ENCODE measurements around the gene ADGRL2. TPM values are rescaled to one million over a fixed set of nuclear protein-coding genes. Genes with fewer than 3 reads are reported as not detected.
A peak's percentile ranks its signal among the peaks of the same experiment; 100 is the strongest.

ADGRL2 gene
- total and polyA plus RNA-seq, 2 experiments from 2014 or later: 38.2 to 90.3 TPM

GRCh38 chr1:81874940-81875339 is 74.2 kb downstream of the ADGRL2 start:
- ATAC-seq: no peak
- Histone ChIP-seq H2AFZ (no peak overlapping the region), H3K4me1 (ENCODE audit: insufficient read depth) (peaks cover 41% of the 10 kb centered on the region), H3K27ac (ENCODE audit: low read depth) (no peak overlapping the region), H3K4me2 (no peak overlapping the region), H3K27me3 (ENCODE audit: insufficient read depth) (no peaks in the 10 kb centered on the region), H3K4me3 (no peak overlapping the region), H4K20me1 (replicated peaks; ENCODE audit: insufficient read depth) (no peaks in the 10 kb centered on the region), H3K9me2 (ENCODE audit: insufficient read depth) (no peaks in the 10 kb centered on the region), H3K36me3 (ENCODE audit: insufficient read depth) (no peaks in the 10 kb centered on the region), H3K79me2 (replicated peaks; ENCODE audit: insufficient read depth) (peaks cover 94% of the 10 kb centered on the region), H3F3A (replicated peaks; ENCODE audit: low read depth) (no peaks in the 10 kb centered on the region)
- Mint-ChIP-seq H3K4me3 (no peak overlapping the region), H3K4me1 (peaks cover 53% of the 10 kb centered on the region), H3K36me3 (ENCODE audit: low read depth) (peaks cover 15% of the 10 kb centered on the region), H3K27me3 (ENCODE audit: insufficient read depth, low read depth, poor library complexity) (peaks cover 2% of the 10 kb centered on the region), H3K9me3 (peaks cover 9% of the 10 kb centered on the region; the same call in 2 of the 3 replicates), H3K27ac (peak overlapping the region; percentile 82)
- no peak for DNase-seq (ENCODE audit: low spot score)
- no peak for TF ChIP-seq REST (IDR thresholded peaks at IDR 0.05; ENCODE audit: unreplicated experiment)
- TF ChIP-seq EZH2 (IDR thresholded peaks at IDR 0.05; ENCODE audit: low read depth, unreplicated experiment): no peak
- TF ChIP-seq ZNF462 (CRISPR knock-in tag; IDR thresholded peaks at IDR 0.05): no peak
- no peak for TF ChIP-seq EZH2phosphoT487 (IDR thresholded peaks at IDR 0.05; ENCODE audit: unreplicated experiment)
- TF ChIP-seq NANOG (IDR thresholded peaks at IDR 0.05; ENCODE audit: borderline replicate concordance): no peak
- no peak for TF ChIP-seq POLR2AphosphoS5 (IDR thresholded peaks at IDR 0.05; ENCODE audit: low read depth)
- TF ChIP-seq ZNF331 (CRISPR knock-in tag; IDR thresholded peaks at IDR 0.05; ENCODE audit: low read depth): no peak
- TF ChIP-seq STAT1 (IDR thresholded peaks at IDR 0.05; ENCODE audit: unreplicated experiment): no peak
- no peak for TF ChIP-seq ZNF114 (CRISPR knock-in tag; IDR thresholded peaks at IDR 0.05)
